HG03039 (cell line): ENCODE measurements around the gene OR2A5.
"Not testable (repeated sequence)": the region's sequence is repeated elsewhere in the genome, so short reads cannot be mapped to it uniquely, and the experiment has no call there.

Source experiments
- ATAC-seq: cut with Tn5 transposase; IDR thresholded peaks from one replicate; pipeline ENCODE4 v1.9.1; 2021; ENCODE audit warnings: mild to moderate bottlenecking, moderate library complexity; ENCODE audit not compliant: unreplicated experiment

Gene OR2A5

DNA sequence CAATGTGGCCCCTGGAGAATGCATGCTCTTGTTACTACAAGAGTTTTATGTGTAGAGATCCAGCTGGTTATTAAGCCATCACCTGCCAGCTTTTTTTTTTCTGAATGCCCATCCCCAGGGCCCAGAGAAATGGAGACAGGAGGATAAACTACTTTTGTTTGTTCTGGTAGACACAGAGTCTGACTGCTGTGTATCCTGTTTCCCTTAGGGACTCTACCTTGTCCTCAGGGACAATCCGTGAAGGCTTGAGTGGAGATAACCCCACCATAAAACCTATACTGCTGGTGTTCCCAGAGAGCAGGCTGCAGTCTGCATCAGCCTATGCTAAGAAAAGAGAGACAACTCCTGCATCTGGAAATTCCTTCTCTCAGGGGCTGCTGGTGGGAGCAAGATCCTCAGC lies at the start of gene OR2A5:
Gene OR2A5 (plus strand): TSS at position 301 of the 400 bp plus-strand sequence. CDS start 1,454 bp downstream, outside the sequence.
- no peak for ATAC-seq

GRCh38 chr7:144000020-144000419 lies 48.7 kb upstream of the OR2A5 start, which contains the start of gene OR6B1:
OR6B1 (plus strand) TSS chr7:144000320; CDS start chr7:144003997, 3,677 bp downstream.
- no peak for ATAC-seq

DNA sequence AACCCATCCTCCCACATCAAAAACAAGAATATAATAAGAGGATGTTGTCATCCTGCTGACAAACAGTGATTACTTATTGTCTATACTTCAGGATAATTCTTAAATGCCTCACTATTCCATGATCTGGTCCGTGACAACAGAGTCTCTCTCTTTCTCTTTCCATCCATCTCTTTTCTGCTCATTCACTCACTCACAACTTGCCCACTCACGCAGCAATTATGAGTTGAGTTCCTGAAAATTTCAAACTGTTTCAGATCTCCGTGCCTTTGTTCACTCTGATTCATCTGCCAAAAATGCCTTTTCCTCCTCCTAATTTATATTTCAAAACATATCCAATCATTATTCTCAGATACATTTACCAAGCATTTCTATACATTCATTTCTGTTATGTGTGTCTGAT lies 47.2 kb upstream of the OR2A5 start:
- no peak for ATAC-seq

GRCh38 chr7:144004703-144005102 lies 44.0 kb upstream of the OR2A5 start:
- ATAC-seq, result no peak

GRCh38 chr7:144006029-144006691 lies 42.6 kb upstream of the OR2A5 start:
- ATAC-seq, result no peak

- ATAC-seq, result no peak
Measured at GRCh38 chr7:144006692-144007042, 42.1 kb upstream of the OR2A5 start.

- no peak for ATAC-seq
Measured at GRCh38 chr7:144009361-144009760, 39.4 kb upstream of the OR2A5 start.

DNA sequence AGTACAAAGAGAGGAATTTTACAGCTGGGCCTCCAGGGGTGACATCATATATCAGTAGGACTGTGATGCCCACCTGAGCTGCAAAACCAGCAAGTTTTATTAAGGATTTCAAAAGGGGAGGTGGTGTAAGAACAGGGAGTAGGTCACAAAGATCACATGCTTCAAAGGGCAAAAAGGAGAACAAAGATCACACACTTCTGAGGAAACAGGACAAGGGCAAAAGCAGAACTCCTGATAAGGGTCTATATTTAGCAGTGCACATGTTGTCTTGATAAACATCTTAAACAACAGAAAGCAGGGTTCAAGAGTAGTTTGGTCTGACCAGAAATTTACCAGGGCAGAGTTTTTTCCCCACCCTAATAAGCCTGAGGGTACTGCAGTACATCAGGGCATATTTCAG lies 38.7 kb upstream of the OR2A5 start:
- not testable (repeated sequence) for ATAC-seq

- ATAC-seq, result not testable (repeated sequence)
Measured at GRCh38 chr7:144010821-144011220, 37.9 kb upstream of the OR2A5 start.

- no peak for ATAC-seq
Measured at GRCh38 chr7:144011458-144012230, 37.1 kb upstream of the OR2A5 start.

DNA sequence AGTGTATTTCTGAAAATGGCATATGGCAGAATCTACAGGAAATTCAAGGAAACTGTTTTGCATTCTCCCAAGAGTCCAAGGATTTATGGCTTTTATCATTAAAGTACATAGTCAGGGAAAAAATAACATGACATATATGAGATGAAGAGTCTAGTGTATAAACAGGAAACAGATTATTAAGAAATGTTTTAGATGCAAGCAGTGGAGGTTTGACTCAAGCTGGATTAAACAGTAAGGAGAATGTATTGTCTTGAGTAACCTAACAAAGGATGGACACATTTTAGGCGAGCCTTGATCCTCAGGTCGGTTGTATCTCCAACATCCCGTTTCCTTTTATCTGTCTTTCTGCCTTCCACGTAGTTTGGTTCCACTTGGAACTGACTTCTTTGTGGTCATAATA lies 30.7 kb upstream of the OR2A5 start:
- no peak for ATAC-seq

- ATAC-seq, result no peak
Measured at GRCh38 chr7:144019457-144019856, 29.3 kb upstream of the OR2A5 start.

GRCh38 chr7:144020340-144020739 lies 28.4 kb upstream of the OR2A5 start:
- ATAC-seq, result no peak

DNA sequence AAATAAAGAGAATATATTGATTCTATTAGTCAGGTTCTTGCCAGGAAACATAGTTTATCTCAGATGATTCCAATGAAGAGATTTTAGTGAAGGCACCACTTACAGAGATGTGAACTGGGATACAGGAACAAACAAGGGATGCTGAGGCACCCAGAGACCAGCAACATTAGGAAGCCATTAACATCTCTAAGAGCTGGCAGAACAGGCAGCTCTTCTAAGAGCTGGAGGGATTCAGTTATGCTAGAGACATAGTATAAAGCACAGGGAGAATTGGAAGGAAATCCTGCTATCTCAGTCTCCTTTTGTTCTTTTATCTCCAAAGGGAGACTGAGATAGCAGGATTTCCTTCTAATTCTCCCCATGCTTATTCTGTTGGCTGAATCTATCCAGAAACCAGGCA lies 26.6 kb upstream of the OR2A5 start:
- no peak for ATAC-seq

DNA sequence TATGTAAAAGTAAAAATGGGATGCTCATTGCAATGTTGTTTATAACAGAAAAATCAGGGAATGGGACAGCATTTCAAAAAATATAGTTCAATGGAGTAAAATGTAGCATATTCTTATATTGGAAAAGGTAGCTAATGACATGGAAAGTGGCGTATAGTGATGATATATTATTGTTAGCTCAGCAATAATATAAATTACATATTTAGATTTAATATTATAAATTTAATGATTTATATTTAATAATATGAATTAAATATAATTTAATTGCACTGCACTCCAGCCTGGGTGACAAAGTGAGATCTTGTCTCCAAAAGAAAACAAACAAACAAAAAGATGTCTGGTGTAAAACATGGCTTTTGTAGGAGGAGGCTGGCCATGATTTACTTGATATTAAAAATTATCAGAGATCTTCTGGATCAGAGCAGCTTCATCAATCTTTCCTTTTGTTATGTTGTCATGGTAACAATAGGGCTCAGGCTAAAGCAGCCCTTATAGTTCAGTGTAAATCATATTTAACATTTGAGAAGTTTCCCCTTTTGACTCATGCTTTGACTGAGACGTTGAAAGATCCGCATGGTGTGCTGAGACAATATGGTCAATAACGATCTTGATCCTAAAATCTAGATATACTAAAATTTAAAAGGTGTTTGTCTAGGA lies 25.4 kb upstream of the OR2A5 start:
- ATAC-seq, result no peak

DNA sequence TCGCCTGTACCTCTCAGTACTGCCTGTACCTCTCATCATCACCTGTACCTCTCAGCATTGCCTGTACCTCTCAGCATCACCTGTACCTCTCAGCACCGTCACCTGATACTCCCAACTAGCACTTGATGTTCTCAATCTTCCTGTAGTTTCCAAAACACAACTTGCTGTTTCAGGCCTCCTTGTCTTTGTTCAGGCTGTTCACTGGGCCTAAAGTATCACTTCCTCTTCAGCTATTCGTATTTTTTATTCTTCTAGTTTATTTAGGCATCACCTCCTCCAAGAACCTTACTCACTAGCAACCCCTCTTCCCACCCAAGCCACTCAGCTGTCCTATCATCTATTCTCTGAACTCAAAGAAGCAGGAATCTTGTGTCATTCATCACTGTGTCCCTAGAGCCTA lies 24.5 kb upstream of the OR2A5 start:
- no peak for ATAC-seq

- ATAC-seq, result no peak
Measured at GRCh38 chr7:144026203-144026883, 22.4 kb upstream of the OR2A5 start.

DNA sequence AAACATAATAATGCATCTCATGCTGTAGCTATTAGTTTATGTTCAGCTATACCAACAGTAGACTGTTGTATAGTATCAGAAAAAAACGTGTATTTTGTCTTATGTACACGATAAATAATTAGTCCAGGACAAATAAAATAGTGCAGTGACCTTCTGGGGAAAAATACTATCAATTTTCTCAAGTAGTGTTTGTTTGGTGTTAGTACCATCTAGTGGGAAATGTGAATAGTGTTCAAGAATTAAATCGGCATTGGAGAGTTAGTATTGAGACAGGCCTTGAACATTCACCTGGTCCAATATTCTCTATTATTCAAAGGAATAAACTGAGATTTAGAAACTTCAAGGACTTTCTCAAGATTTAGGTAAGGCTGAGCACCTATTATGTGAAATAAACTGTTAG lies 21.7 kb upstream of the OR2A5 start:
- ATAC-seq, result no peak

GRCh38 chr7:144027974-144028373 lies 20.8 kb upstream of the OR2A5 start:
- no peak for ATAC-seq

- no peak for ATAC-seq
Measured at GRCh38 chr7:144028547-144028946, 20.2 kb upstream of the OR2A5 start.

GRCh38 chr7:144032516-144032915 lies 16.2 kb upstream of the OR2A5 start:
- ATAC-seq, result no peak
